HG03097 (cell line): ENCODE data around the gene FAM217A.

Source experiments
- ATAC-seq: cut with Tn5 transposase; IDR thresholded peaks from one replicate; pipeline ENCODE4 v1.9.1; 2021; ENCODE audit not compliant: unreplicated experiment, low FRiP score

FAM217A gene

GRCh38 chr6:4023240-4023639 lies 55.7 kb downstream of the FAM217A start:
- no peak for ATAC-seq

GRCh38 chr6:4021854-4022695 lies 56.9 kb downstream of the FAM217A start:
- peak; percentile 2 for ATAC-seq

DNA sequence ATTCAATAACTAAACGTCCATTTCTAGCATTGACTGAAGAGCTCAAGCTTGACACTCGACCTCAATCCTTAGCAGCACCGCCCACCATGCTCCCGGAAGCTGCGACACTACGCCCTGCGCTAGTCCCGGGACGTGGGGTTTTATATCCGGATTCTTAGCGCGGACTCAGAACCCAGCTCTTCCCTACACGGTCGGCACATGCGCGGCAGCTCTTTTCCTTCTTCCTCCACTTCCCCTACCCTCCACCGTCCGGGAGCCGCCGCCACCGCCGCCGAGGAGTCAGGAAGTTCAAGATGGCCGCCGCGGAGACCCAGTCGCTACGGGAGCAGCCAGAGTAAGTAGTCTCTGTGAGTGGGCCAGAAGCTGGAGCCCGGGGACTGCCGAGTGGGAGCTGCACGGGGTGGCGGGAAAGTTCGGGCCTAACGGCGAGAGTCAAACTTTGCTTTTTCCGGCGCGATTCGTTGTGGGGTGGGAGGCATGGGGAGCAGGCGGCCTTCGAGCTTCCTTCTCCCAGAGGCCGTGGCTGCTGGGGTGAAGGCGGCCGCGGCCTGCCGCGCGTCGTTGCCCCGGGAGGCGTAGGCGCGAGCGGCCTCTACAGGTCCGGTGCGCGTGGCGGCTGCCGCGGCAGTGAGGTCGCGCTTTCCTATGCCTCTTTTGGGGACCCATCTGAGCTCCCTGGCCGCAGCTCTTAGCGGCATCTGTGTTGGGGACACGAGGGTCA lies 57.6 kb downstream of the FAM217A start:
- ATAC-seq, result peak; percentile 56

- ATAC-seq, result no peak
Observed at GRCh38 chr6:4020822-4021132, 58.2 kb downstream of the FAM217A start.

GRCh38 chr6:4018924-4019236 lies 60.1 kb downstream of the FAM217A start:
- ATAC-seq, result no peak
